Heart left ventricle (tissue), 13 donors: ENCODE results near the gene ADM2.

ENCODE experiments used
- CTCF ChIP-seq, 12 donors: fragments of 200-600 bp; sonication (generic) in 4 of 12; IDR thresholded peaks; one replicate each; pipeline versions ENCODE4 v1.5.0 to v1.8.0; 2018 to 2022; ENCODE audit warnings: antibody characterized with exemption in 12 of 12, mild to moderate bottlenecking in 5 of 12
- POLR2A ChIP-seq, 2 donors: fragments of 450-650 bp; IDR thresholded peaks; one replicate each; pipeline ENCODE4 v1.6.1; 2017; ENCODE audit warnings: antibody characterized with exemption in 2 of 2, mild to moderate bottlenecking in 2 of 2, moderate library complexity in 2 of 2
- donor health status: ischemic (EF 13 %, LVEDD 7.1; RV severe dilation, severe dysfunction).
- donor health status: DM: no; HTN: yes; CAD: no.
- donor health status: DM: no; HTN: no; CAD: no.
- donor health status: ischemic (EF 25% LVEDD 6.9; RV normal size, moderate dysfunction).
- donor health status: ischemic (EF 25% LVEDD 5.7; RV mildly dilated, moderate dysfunction).
- donor health status: ischemic (EF 35%, LVEDD 5.7; RV mildly dilated, moderate dysfunction).
- donor health status: nonischemic (EF 11% LVEDD 7.7; RV severe dilation, severe dysfunction).
- donor health status: DM: yes; HTN: yes; CAD: no.
- donor health status: PGD.
- donor health status: ischemic (EF 29% LVEDD 5.4; RV normal size, mild dysfunction).
- donor health status: nonischemic (EF 23%, LVEDD 6.1; RV moderate dilation, normal function).

- no peak for TF ChIP-seq CTCF (IDR thresholded peaks at IDR 0.05)
- no peak for TF ChIP-seq POLR2A (IDR thresholded peaks at IDR 0.05)
Measured at GRCh38 chr22:50447576-50448551, 33.5 kb upstream of the ADM2 start.
